Keratinocyte (primary cell): ENCODE data around the gene PRKAR2B. TPM values are rescaled to one million over a fixed set of nuclear protein-coding genes. Genes with fewer than 3 reads are reported as not detected.

ENCODE experiments used
- DNase-seq: peaks from one replicate; pipeline ENCODE4 v3.0.0-alpha.2; 2011; ENCODE audit warnings: low read depth, missing footprints, low spot score
- FAIRE-seq: peaks from 2 replicates; lab custom pipeline; 2011; peaks lifted over from hg19 to GRCh38; lab: Jason Lieb, UNC
- H2AFZ ChIP-seq: 2 replicates; pipeline ENCODE4 v1.6.0; 2012; ENCODE audit warnings: low read length, control low read depth, inconsistent platforms; ENCODE audit not compliant: control insufficient read depth
- H3K27ac ChIP-seq: 2 replicates; pipeline ENCODE4 v1.5.1; 2011; ENCODE audit warnings: low read length; ENCODE audit not compliant: control insufficient read depth, insufficient read depth
- H3K27me3 ChIP-seq: 3 replicates; pipeline ENCODE4 v1.6.0; 2011; ENCODE audit warnings: low read length; ENCODE audit not compliant: control insufficient read depth, insufficient read depth; ENCODE audit errors: extremely low read depth
- H3K36me3 ChIP-seq, 2 experiments: 2 replicates in 1 of 2; 3 replicates in 1 of 2; pipeline ENCODE4 v1.5.1; 2011; ENCODE audit warnings: low read length in 2 of 2, mild to moderate bottlenecking in 1 of 2; ENCODE audit not compliant: control insufficient read depth in 2 of 2, insufficient read depth in 2 of 2; ENCODE audit errors: extremely low read depth in 1 of 2
- H3K4me1 ChIP-seq: 3 replicates; pipeline ENCODE4 v1.5.1; 2011; ENCODE audit warnings: low read length; ENCODE audit not compliant: control insufficient read depth, insufficient read depth; ENCODE audit errors: extremely low read depth
- H3K4me2 ChIP-seq: 3 replicates; pipeline ENCODE4 v1.6.0; 2011; ENCODE audit warnings: low read depth, low read length; ENCODE audit not compliant: control insufficient read depth, insufficient read depth; ENCODE audit errors: extremely low read depth
- H3K4me3 ChIP-seq, 3 experiments: fragments of 200-600 bp in 1 of 3; sonication (generic) in 1 of 3; 2 replicates in 2 of 3; 3 replicates in 1 of 3; pipeline ENCODE4 v1.5.1; 2011 to 2016; ENCODE audit warnings: low read length in 3 of 3, mild to moderate bottlenecking in 3 of 3, control low read depth in 2 of 3, inconsistent platforms in 1 of 3, low read depth in 1 of 3, mixed read lengths in 1 of 3, mixed run types in 1 of 3, moderate library complexity in 1 of 3; ENCODE audit not compliant: control insufficient read depth in 2 of 3, insufficient read depth in 2 of 3; ENCODE audit errors: extremely low read depth in 1 of 3
- H3K79me2 ChIP-seq: 2 replicates; pipeline ENCODE4 v1.6.0; 2012; ENCODE audit warnings: low read length; ENCODE audit not compliant: control insufficient read depth, insufficient read depth
- H3K9ac ChIP-seq: 3 replicates; pipeline ENCODE4 v1.6.0; 2011; ENCODE audit warnings: low read length; ENCODE audit not compliant: control insufficient read depth, insufficient read depth; ENCODE audit errors: extremely low read depth
- H3K9me1 ChIP-seq: 3 replicates; pipeline ENCODE4 v1.6.0; 2011; ENCODE audit warnings: low read length; ENCODE audit not compliant: control insufficient read depth, insufficient read depth; ENCODE audit errors: extremely low read depth
- H3K9me3 ChIP-seq: 2 replicates; pipeline ENCODE4 v1.5.1; 2012; ENCODE audit warnings: low read depth, low read length; ENCODE audit not compliant: control insufficient read depth
- H4K20me1 ChIP-seq: 3 replicates; pipeline ENCODE4 v1.6.0; 2011; ENCODE audit warnings: low read length; ENCODE audit not compliant: control insufficient read depth, insufficient read depth; ENCODE audit errors: extremely low read depth
- CTCF ChIP-seq, 3 experiments: IDR thresholded peaks in 1 of 3; conservative IDR thresholded peaks in 1 of 3; optimal IDR thresholded peaks in 1 of 3; 2 replicates in 2 of 3; 3 replicates in 1 of 3; pipeline versions ENCODE3 to v1.5.1; 2011; ENCODE audit warnings: low read length in 3 of 3, mild to moderate bottlenecking in 3 of 3, moderate library complexity in 2 of 3, control low read depth in 1 of 3, inconsistent platforms in 1 of 3; ENCODE audit not compliant: insufficient read depth in 2 of 3; ENCODE audit errors: extremely low read depth in 1 of 3
- EZH2 ChIP-seq: IDR thresholded peaks from one replicate; pipeline ENCODE4 v1.6.1; 2012; ENCODE audit warnings: inconsistent platforms, mild to moderate bottlenecking, low read length, moderate library complexity
- dilution Hi-C: fragments of 300-500 bp; cut with MboI; formaldehyde crosslinking; loops from one replicate; pipeline ENCODE4 v1.7.0; 2020; ENCODE audit warnings: low sequenced_read_pairs; ENCODE audit not compliant: extremely low pct_ligation_motif_present
- polyA plus RNA-seq, 5 experiments: library from polyadenylated mRNA; depleted of rRNA in 3 of 5; stranded (reverse) in 3 of 5; stranded (forward) in 1 of 5; unstranded in 1 of 5; fragments of >200 nt; gene quantifications; 1 replicate in 1 of 5; 2 replicates in 3 of 5; 3 replicates in 1 of 5; pipeline versions ENCODE4 v1.2.1 to v1.2.3, GENCODE V29; 2011 to 2012; ENCODE audit warnings: missing spikeins in 2 of 5, low read depth in 1 of 5, low replicate concordance in 1 of 5

The PRKAR2B gene
- polyA plus RNA-seq, 1 donor (not counting 4 experiments of a cell fraction or from before 2014, with no cell fraction given) = 0.01 TPM

GRCh38 chr7:107037717-107038603, 6.5 kb upstream of the PRKAR2B start:
- TF ChIP-seq CTCF (optimal IDR thresholded peaks at IDR 0.05 in 1 of 3, IDR thresholded peaks at IDR 0.05 in 1 of 3, conservative IDR thresholded peaks at IDR 0.05 in 1 of 3; ENCODE audit: extremely low read depth in 1 of 3, insufficient read depth in 2 of 3, low read length in 3 of 3) (no peak), EZH2 (no peak)

GRCh38 chr7:107039199-107039900, 5.2 kb upstream of the PRKAR2B start:
- H2AFZ ChIP-seq = no peak overlapping the region
- H3K4me3 ChIP-seq = no peak overlapping the region
- H3K27me3 ChIP-seq = peaks cover 5% of the 10 kb centered on the region
- no peaks in the 10 kb centered on the region for H3K9me1 ChIP-seq
- no peak for TF ChIP-seq EZH2
- TF ChIP-seq CTCF (optimal IDR thresholded peaks at IDR 0.05 in 1 of 3, IDR thresholded peaks at IDR 0.05 in 1 of 3, conservative IDR thresholded peaks at IDR 0.05 in 1 of 3; ENCODE audit: extremely low read depth in 1 of 3, insufficient read depth in 2 of 3, low read length in 3 of 3) = no peak
- no peaks in the 10 kb centered on the region for H3K9me3 ChIP-seq
- H3K4me2 ChIP-seq = no peak overlapping the region
- H3K27ac ChIP-seq = no peak overlapping the region
- H3K79me2 ChIP-seq = no peaks in the 10 kb centered on the region
- H3K36me3 ChIP-seq = no peaks in the 10 kb centered on the region
- no peaks in the 10 kb centered on the region for H3K4me1 ChIP-seq
- dilution Hi-C loops = no loop called here
- FAIRE-seq (no peak), DNase-seq (no peak)
- no peak overlapping the region for H3K9ac ChIP-seq
- no peaks in the 10 kb centered on the region for H4K20me1 ChIP-seq

More at GRCh38 chr7:107037717-107038603, 6.5 kb upstream of the PRKAR2B start:
- H3K9me3 ChIP-seq = no peaks in the 10 kb centered on the region
- H3K4me1 ChIP-seq = no peaks in the 10 kb centered on the region
- no peak overlapping the region for H3K4me2 ChIP-seq
- H3K36me3 ChIP-seq = no peaks in the 10 kb centered on the region
- H3K4me3 ChIP-seq = no peak overlapping the region
- H3K27ac ChIP-seq = no peak overlapping the region
- FAIRE-seq = no peak
- H3K79me2 ChIP-seq = no peaks in the 10 kb centered on the region
- dilution Hi-C loops = no loop called here
- no peaks in the 10 kb centered on the region for H3K27me3 ChIP-seq
- H2AFZ ChIP-seq = no peak overlapping the region
- DNase-seq = no peak
- H3K9ac ChIP-seq = no peak overlapping the region
- H4K20me1 ChIP-seq = no peaks in the 10 kb centered on the region
- no peaks in the 10 kb centered on the region for H3K9me1 ChIP-seq
